DOHH2 (cell line): ENCODE data around the gene MLLT3.

Source experiments
- CTCF ChIP-seq: fragments of 200-600 bp; sonication (generic); IDR thresholded peaks from one replicate; pipeline ENCODE4 v1.5.1; 2014; ENCODE audit warnings: antibody characterized with exemption, mild to moderate bottlenecking, low read depth, low read length; ENCODE audit not compliant: poor library complexity, severe bottlenecking
- EZH2phosphoT487 ChIP-seq: fragments of 200-600 bp; sonication (generic); IDR thresholded peaks from 2 replicates; pipeline ENCODE4 v1.6.1; 2017; ENCODE audit warnings: borderline replicate concordance, mild to moderate bottlenecking, antibody characterized with exemption, low read length, moderate library complexity, mixed read lengths

DNA sequence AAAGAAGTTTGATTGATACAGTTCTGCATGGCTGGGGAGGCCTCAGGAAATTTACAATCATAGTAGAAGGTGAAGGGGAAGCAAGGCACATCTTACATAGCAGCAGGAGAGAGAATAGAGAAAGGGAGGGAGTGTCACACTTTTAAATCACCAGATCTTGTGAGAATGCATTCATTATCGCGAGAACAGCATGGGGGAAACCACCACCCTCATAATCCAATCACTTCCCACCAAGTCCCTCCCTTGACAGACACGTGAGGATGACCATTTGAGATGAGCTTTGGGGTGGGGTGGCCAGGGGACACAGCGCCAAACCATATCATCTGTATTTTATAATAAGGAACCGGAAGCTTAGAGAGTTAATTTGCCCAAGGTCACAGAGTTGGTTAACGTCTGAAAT, 48.1 kb upstream of the MLLT3 start:
- TF ChIP-seq CTCF (no peak), EZH2phosphoT487 (no peak)
